ENCODE measurements around the gene ACAP1.
A peak's percentile ranks its signal among the peaks of the same experiment; 100 is the strongest.
"Not testable (repeated sequence)": the region's sequence is repeated elsewhere in the genome, so short reads cannot be mapped to it uniquely, and the experiment has no call there.

ACAP1 gene

DNA sequence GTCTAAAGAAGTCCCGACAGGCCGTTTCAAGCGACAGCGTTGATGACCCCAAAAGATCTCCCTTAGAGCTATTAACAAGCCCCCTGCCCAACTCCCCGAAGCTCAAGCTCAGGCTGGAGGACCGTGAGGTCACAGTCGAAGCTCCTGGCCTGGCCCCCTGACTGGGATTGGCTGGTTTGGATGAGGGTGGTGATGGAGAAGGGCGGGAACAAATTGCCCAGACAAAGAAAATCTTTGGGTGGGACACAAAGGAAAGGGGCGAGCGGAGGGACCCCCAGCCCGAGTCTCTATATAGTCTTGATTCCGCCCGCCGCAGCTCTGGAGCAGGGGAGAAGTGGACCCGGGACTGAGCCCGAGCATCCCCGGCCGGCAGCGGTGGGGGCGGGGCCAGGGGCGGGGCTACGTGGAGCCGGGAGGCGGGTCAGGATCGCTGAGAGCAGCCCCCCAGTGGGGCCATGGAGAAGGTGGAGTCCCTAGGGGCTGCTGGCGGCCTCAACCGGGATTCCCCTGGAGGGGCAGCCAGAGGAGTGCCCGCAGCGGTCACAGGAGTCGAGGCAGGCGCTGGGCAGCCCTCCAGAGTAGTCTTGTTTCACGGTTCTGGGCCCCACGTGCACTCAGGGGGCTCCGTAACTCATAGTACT lies 6.2 kb upstream of the ACAP1 start:
- DNase-seq, result peak; percentile 83

- no peak for DNase-seq
Observed at GRCh38 chr17:7330638-7331015, 5.7 kb upstream of the ACAP1 start.

GRCh38 chr17:7332111-7332510 lies 4.2 kb upstream of the ACAP1 start:
- DNase-seq, result no peak

DNA sequence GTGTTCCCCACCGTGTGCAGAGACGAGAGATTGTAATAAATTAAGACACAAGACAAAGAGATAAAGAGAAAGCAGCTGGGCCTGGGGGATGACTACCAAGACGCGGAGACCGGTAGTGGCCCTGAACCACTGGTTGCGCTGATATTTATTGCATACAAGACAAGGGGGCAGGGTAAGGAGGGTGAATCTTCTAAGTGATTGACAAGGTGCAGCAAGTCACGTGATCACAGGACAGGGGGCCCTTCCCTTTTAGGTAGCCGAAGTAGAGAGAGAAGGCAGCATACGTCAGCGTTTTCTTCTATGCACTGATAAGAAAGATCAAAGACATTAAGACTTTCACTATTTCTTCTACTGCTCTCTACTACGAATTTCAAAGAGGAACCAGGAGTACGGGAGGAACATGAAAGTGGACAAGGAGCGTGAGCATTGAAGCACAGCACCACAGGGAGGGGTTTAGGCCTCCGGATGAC lies 3.7 kb upstream of the ACAP1 start:
- not testable (repeated sequence) for DNase-seq

GRCh38 chr17:7334938-7335538 lies 1.3 kb upstream of the ACAP1 start:
- DNase-seq, result no peak

GRCh38 chr17:7335765-7336164 lies 564 bp upstream of the ACAP1 start:
- not testable (repeated sequence) for DNase-seq

- not testable (repeated sequence) for DNase-seq
Observed at GRCh38 chr17:7337600-7337999, 1.3 kb downstream of the ACAP1 start.

DNA sequence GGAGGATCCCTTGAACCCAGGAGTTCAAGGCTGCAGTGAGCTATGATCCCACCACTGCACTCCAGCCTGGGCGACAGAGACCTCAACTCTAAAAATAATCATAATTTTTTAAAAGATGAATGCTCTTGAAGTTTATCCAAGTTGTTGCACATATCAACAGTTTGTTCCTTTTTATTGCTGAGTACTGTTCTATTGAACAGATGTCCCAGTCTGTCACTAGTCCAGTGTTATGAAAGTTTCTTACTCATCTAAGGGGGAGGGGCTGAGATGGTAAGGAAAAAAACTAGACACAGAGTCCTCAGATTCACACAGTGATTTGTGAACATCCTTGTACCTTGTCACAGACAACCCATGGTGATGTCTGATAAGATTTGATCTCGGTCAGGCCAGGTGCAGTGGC lies 3.9 kb downstream of the ACAP1 start:
- no peak for DNase-seq

GRCh38 chr17:7341842-7342241 lies 5.5 kb downstream of the ACAP1 start:
- DNase-seq, result no peak

DNA sequence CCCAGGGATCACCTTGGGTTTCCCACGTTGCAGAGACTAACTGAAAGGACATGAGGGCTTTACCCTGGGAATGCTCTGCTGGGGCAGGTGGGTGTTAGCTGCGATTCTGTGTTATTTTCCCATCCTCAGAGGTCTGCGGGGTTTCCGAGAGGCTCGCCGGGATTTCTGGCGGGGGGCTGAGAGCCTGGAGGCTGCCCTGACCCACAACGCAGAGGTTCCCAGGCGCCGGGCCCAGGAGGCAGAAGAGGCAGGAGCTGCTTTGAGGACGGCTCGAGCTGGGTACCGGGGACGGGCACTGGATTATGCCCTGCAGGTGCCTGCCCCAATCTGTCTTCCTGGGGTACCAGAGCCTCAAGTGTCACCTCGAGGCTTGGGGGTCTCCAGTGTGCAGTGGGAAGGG lies 6.9 kb downstream of the ACAP1 start:
- no peak for DNase-seq

- DNase-seq, result no peak
Observed at GRCh38 chr17:7346761-7347614, 10.7 kb downstream of the ACAP1 start.

GRCh38 chr17:7347630-7348477 lies 11.5 kb downstream of the ACAP1 start:
- DNase-seq, result no peak

DNA sequence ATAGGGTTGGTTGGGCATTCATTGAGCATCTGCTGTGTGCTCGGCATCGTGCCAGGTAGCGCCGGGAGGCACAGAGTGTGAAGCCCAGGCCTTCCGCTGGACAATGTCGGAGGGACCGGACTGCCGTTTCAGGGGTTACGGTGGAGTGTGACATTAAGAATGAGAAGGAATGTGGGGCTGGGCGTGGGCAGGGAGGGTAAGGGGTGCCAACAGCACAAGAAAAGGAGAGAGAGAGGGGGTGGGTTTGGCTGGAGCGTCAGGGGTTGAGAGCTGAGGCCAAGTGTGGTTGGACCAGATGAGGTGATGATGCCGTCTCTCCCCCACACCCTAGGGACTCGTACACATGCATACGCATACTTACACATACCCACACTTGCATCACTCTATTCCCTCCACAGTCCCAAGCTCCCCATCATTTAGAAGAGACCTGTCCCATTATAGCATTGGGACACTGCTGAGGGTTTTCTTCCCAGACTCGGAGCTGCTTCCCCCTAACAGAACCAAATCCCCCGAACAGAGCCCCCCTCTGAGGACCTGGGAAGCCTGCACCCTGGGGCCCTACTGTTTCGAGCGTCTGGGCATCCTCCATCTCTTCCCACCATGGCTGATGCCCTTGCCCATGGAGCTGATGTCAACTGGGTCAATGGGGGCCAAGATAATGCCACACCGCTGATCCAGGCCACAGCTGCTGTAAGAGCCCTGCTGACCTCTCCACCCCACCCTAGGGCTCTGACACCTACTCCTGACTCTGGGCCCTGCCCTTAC lies 12.3 kb downstream of the ACAP1 start:
- DNase-seq, result no peak

- peak; percentile 29 for DNase-seq
Observed at GRCh38 chr17:7351665-7352502, 15.6 kb downstream of the ACAP1 start, which contains the start of gene KCTD11. KCTD11 (plus strand) TSS chr17:7352162.

DNA sequence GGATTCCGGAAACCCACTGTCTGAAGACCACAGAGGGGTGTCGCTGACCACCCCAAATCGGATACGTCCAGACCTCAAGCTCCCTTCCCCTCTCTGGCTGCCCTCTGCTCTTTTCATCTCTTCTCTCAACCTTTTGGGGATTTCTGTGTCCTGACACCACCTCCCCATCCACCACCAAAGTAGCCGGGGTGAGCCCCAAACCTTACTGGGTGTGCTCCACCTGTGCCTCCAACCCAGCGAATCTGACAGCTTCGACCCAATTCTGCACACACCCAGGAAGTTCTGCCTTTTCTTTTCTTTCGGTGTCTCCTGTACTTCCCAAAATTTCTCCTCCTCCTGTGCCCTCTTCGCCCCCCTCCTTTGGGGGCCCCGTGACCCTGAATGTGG lies 16.2 kb downstream of the ACAP1 start:
- no peak for DNase-seq

GRCh38 chr17:7352910-7353635 lies 16.7 kb downstream of the ACAP1 start:
- no peak for DNase-seq

GRCh38 chr17:7354262-7354843 lies 18.0 kb downstream of the ACAP1 start:
- DNase-seq, result no peak

GRCh38 chr17:7355053-7355452 lies 18.7 kb downstream of the ACAP1 start, which contains the start of gene TMEM95:
TMEM95 (plus strand) TSS chr17:7355156; CDS start chr17:7355205, 49 bp downstream.
- no peak for DNase-seq

DNA sequence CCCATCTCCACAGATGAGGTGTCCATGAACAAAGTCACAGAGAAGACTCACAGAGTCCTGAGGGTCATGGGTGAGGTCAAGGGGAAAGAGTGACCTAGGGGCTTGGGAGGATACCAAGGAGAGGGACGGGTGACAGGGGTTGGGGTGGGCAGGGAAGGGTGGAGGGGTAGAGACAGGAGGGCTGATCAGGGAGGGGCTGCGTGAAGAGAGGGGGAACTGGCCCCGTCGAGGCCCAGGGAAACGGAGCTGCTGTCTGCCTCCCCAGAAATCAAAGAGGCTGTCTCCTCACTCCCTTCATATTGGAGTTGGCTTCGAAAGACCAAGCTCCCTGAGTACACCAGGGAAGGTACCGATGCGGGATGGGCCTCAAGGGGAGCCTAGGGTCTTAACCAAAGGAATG lies 19.2 kb downstream of the ACAP1 start:
- DNase-seq, result no peak

DNA sequence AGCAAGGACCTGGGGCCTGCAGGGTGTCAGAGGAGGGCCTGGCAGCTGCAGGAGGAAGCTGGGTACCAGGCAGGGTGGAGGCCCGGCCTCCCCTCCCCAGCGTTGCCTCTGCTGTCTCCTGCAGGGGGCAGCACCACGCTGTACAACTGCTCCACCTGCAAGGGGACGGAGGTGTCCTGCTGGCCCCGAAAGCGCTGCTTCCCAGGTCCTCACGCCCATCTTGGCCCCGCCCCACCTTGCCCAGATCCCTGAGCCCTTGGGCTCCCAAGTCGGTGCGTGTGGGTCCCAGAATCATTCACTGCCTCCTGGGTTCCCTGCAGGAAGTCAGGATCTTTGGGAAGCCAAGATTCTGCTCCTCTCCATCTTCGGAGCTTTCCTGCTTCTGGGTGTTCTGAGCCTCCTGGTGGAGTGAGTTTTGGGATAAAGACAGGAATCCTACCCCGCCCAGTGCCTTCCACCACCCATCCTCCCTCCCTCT lies 19.8 kb downstream of the ACAP1 start:
- DNase-seq, result no peak
